Glutamatergic neuron (in vitro differentiated cells): ENCODE measurements around the gene NEO1. TPM values are rescaled to one million over a fixed set of nuclear protein-coding genes. Genes with fewer than 3 reads are reported as not detected.

ENCODE experiments used
- DNase-seq: peaks from one replicate; pipeline ENCODE4 v3.0.0; 2022
- H3K27ac Mint-ChIP-seq: one replicate; pipeline ENCODE4 v1.8.0; 2020; ENCODE audit warnings: mild to moderate bottlenecking, mixed read lengths, inconsistent platforms; ENCODE audit not compliant: unreplicated experiment
- H3K27me3 Mint-ChIP-seq: one replicate; pipeline ENCODE4 v1.8.0; 2020; ENCODE audit warnings: mild to moderate bottlenecking, moderate library complexity, mixed read lengths, inconsistent platforms; ENCODE audit not compliant: unreplicated experiment
- H3K36me3 Mint-ChIP-seq: one replicate; pipeline ENCODE4 v1.8.0; 2020; ENCODE audit warnings: mild to moderate bottlenecking, mixed read lengths, inconsistent platforms; ENCODE audit not compliant: unreplicated experiment
- H3K4me1 Mint-ChIP-seq: one replicate; pipeline ENCODE4 v1.8.0; 2020; ENCODE audit warnings: mild to moderate bottlenecking, low read depth, mixed read lengths, inconsistent platforms; ENCODE audit not compliant: unreplicated experiment
- H3K4me3 Mint-ChIP-seq: one replicate; pipeline ENCODE4 v1.8.0; 2020; ENCODE audit warnings: mild to moderate bottlenecking, mixed read lengths, inconsistent platforms; ENCODE audit not compliant: unreplicated experiment
- H3K9me3 Mint-ChIP-seq: one replicate; pipeline ENCODE4 v1.8.0; 2020; ENCODE audit warnings: mild to moderate bottlenecking, moderate library complexity, mixed read lengths, inconsistent platforms; ENCODE audit not compliant: unreplicated experiment
- total RNA-seq: library from RNA; stranded (reverse); fragmentation: NEBNext Ultra II Directional; extraction: Animal tissue kit (Norgen Biotek cat#: 25700); gene quantifications from one replicate; pipeline ENCODE4 v1.2.1, GENCODE V29; 2021; ENCODE audit not compliant: unreplicated experiment
- TF ChIP-seq, protein P1 (sequence below): fragments of 200-600 bp; sonication (generic); IDR thresholded peaks from one replicate; pipeline ENCODE4 v1.5.0; 2021; ENCODE audit not compliant: partially characterized antibody, unreplicated experiment

Gene NEO1
- total RNA-seq, 1 donor from 2014 or later = 157 TPM

DNA sequence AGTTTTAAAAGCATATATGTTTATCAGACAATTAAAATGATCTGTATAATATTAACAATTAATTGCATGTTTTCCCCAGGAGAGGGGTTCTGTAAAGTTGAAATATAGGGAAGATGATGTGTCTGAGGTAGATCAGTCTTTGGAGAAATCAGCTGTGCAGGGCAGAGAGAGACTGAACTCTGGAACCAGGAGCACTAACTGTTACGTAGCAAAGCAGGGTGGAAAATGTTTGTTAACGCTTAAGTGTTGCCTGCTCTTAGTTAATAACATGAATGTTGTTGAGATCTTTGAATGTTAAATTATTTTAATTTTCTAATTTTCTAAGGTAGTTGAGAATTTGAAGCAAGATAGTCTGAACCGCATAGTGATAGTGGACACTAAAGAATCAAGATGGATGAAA lies 57.5 kb downstream of the NEO1 start:
- Mint-ChIP-seq H3K36me3 (no peaks in the 10 kb centered on the region), H3K27me3 (peaks cover 2% of the 10 kb centered on the region)

DNA sequence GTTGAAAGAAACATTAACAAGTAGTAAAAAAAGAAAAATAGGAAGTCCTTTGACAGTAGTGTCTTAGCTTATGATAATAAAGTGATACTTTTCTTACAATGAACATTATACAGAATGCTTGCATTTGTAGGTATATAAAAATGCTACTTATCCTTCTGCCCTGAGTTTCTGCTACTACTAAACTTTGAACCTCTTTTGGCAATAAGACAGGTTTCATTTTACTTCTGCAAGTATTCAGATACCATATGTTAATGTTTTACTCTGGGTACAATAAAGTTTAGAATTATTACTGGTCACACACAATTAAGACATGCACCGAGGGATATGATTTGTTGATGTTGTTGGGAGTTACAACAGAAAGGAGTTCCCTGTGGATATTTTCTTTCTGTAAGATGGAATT lies 57.9 kb downstream of the NEO1 start:
- H3K4me3 Mint-ChIP-seq = no peak overlapping the region
- H3K36me3 Mint-ChIP-seq = no peaks in the 10 kb centered on the region
- H3K9me3 Mint-ChIP-seq = no peaks in the 10 kb centered on the region
- DNase-seq = no peak
- TF ChIP-seq, protein P1, sequence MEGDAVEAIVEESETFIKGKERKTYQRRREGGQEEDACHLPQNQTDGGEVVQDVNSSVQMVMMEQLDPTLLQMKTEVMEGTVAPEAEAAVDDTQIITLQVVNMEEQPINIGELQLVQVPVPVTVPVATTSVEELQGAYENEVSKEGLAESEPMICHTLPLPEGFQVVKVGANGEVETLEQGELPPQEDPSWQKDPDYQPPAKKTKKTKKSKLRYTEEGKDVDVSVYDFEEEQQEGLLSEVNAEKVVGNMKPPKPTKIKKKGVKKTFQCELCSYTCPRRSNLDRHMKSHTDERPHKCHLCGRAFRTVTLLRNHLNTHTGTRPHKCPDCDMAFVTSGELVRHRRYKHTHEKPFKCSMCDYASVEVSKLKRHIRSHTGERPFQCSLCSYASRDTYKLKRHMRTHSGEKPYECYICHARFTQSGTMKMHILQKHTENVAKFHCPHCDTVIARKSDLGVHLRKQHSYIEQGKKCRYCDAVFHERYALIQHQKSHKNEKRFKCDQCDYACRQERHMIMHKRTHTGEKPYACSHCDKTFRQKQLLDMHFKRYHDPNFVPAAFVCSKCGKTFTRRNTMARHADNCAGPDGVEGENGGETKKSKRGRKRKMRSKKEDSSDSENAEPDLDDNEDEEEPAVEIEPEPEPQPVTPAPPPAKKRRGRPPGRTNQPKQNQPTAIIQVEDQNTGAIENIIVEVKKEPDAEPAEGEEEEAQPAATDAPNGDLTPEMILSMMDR = no peak
- peaks cover 2% of the 10 kb centered on the region for H3K27me3 Mint-ChIP-seq
- peaks cover 15% of the 10 kb centered on the region for H3K4me1 Mint-ChIP-seq
- H3K27ac Mint-ChIP-seq = no peak overlapping the region

More for the DNA sequence above, 57.5 kb downstream of the NEO1 start:
- Mint-ChIP-seq H3K4me1 (peaks cover 15% of the 10 kb centered on the region), H3K9me3 (no peaks in the 10 kb centered on the region), H3K4me3 (no peak overlapping the region), H3K27ac (no peak overlapping the region)
- TF ChIP-seq, protein P1 = no peak
- DNase-seq = no peak

DNA sequence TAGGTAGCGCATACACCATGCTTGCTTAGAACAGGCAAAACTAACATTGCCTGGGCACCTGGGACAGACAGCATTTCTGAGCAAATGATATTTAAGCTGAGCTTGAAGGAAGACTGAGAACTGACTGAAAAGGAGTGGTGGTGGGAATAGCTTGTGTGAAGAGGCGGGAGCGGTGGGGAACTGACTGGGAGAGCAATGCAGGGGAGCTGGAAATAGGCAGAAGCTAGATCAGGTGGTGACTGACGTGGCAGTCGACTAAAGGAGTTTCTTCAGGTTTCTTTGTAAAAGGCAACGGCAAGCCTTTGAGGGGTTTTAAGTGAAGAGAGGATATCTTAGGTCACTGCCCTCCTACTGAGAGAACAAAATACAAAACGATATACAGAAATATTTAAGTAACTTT lies 61.8 kb downstream of the NEO1 start:
- DNase-seq = no peak
- no peaks in the 10 kb centered on the region for H3K9me3 Mint-ChIP-seq
- no peak overlapping the region for H3K27ac Mint-ChIP-seq
- H3K36me3 Mint-ChIP-seq = no peaks in the 10 kb centered on the region
- H3K4me1 Mint-ChIP-seq = peaks cover 9% of the 10 kb centered on the region
- TF ChIP-seq, protein P1 = no peak
- peaks cover 2% of the 10 kb centered on the region for H3K27me3 Mint-ChIP-seq
- H3K4me3 Mint-ChIP-seq = no peak overlapping the region

DNA sequence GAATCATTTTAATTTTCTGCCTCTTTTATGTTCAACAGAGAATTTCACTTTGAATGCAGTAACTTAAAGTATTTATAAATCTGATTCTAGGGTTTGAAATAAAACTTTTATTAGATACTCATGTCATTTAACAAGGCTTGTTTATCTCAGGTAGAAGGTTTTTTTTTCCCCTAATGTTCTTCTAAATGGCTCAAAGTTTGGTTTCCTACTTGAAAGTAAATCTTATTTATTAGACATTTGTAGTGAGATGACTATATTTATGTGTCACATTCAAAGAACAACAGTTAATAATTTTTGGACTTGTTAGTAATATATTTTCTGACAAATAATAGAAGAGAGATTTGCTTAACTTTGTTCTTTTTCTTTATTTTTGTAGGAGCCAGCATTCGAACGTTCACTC lies 63.9 kb downstream of the NEO1 start:
- TF ChIP-seq, protein P1 = no peak
- no peaks in the 10 kb centered on the region for H3K36me3 Mint-ChIP-seq
- DNase-seq = no peak
- peaks cover 2% of the 10 kb centered on the region for H3K27me3 Mint-ChIP-seq
- no peak overlapping the region for H3K4me3 Mint-ChIP-seq
- H3K4me1 Mint-ChIP-seq = no peaks in the 10 kb centered on the region
- no peaks in the 10 kb centered on the region for H3K9me3 Mint-ChIP-seq
- no peak overlapping the region for H3K27ac Mint-ChIP-seq

DNA sequence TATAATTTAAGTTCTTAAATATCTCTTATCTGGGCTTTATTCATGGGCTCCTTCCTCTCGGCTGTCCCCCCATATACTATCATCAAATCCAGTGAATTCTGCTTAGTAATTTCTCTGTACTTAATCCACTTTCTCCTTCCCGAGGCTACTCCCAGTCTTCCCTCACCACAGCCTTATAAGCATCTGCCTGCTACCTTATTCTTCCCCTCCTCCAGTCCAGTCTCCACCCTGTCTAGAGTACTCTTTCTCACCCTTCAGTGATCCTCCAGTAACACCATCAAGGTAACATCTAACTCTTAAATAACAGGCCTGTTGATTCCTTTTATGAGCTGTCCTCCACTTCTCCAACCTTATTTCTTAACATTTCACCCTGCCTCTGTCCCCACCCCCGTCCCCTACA lies 65.8 kb downstream of the NEO1 start:
- no peaks in the 10 kb centered on the region for H3K9me3 Mint-ChIP-seq
- no peaks in the 10 kb centered on the region for H3K36me3 Mint-ChIP-seq
- TF ChIP-seq, protein P1 = no peak
- no peak overlapping the region for H3K27ac Mint-ChIP-seq
- no peaks in the 10 kb centered on the region for H3K4me1 Mint-ChIP-seq
- no peak overlapping the region for H3K4me3 Mint-ChIP-seq
- DNase-seq = no peak
- H3K27me3 Mint-ChIP-seq = peaks cover 2% of the 10 kb centered on the region
